Measurements from ENCODE around the gene ANKRD11.
"Not testable (repeated sequence)": the region's sequence is repeated elsewhere in the genome, so short reads cannot be mapped to it uniquely, and the experiment has no call there.

The ANKRD11 gene

GRCh38 chr16:89332902-89333245, 157.5 kb downstream of the ANKRD11 start:
- no peak for DNase-seq
- no peak for TF ChIP-seq GATA1 (IDR thresholded peaks at IDR 0.05; ENCODE audit: low read depth, low read length)
- no peak for TF ChIP-seq POLR2A (IDR thresholded peaks at IDR 0.05; ENCODE audit: low read length)

DNA sequence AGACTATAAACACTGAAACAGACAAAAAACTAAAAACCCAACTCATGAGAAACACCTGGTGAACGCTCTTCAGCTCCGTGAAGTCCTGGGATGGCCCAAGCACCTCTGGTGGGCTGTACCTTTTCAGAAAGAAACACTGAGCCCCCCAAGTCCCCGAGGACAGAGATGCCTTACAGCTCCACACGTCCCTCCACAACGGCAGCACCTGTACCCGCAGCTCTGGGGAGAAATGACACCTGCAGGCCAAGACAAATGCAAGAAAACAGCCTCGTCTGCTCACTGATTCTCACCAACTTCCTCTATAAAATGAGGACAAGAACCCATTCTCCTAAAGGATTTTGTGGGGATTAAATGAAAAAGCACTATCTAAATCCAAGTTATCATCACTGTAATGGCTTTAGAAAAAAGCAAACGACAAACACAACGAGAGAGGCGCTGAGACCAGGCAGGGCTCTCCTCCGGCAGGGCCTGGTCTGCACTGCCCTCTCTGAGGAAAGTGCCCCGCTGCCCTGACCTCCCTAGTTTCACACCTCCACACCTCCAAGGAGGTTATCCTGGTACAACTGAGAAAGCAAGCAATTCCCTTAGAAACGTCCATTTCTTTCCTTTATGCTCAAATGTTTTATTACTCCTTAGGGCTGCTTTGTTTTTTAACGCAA, 158.0 kb downstream of the ANKRD11 start:
- DNase-seq, result no peak
- TF ChIP-seq GATA1 (IDR thresholded peaks at IDR 0.05; ENCODE audit: low read depth, low read length), result no peak
- TF ChIP-seq POLR2A (IDR thresholded peaks at IDR 0.05; ENCODE audit: low read length), result no peak

DNA sequence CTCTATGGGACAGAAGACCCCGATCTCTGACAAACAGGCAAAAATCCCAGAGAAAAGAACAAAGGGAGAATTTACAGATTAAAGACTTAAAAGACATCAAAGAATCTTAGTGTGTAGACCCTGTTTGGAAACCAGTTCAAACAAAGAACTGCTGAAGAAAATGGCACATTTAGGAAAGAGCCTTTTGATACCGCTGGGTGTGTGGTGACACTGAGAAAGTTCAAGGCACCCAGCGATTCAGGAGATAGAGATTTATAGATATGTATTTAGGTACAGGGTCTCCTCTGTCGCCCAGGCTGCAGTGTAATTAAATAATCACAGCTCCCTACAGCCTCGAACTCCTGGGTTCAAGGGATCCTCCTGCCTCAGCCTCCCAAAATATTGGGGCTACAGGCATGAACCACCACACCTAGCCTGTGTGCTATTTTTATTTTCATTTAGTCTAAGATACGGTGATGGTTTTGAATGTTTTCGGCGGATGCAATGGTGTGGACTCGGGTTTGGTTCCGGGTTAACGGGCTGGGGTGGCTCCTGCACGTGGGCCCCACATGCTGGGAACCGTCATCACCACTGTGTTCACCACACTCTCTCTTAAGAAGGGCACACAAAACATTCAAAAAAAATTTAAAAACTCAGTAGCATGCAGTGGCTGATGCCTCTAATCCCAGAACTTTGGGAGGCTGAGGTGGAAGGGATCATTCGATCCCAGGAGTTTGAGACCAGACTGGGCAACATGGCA, 158.8 kb downstream of the ANKRD11 start:
- DNase-seq, result no peak
- TF ChIP-seq POLR2A (IDR thresholded peaks at IDR 0.05; ENCODE audit: low read length) (no peak), GATA1 (IDR thresholded peaks at IDR 0.05; ENCODE audit: low read depth, low read length) (no peak)

DNA sequence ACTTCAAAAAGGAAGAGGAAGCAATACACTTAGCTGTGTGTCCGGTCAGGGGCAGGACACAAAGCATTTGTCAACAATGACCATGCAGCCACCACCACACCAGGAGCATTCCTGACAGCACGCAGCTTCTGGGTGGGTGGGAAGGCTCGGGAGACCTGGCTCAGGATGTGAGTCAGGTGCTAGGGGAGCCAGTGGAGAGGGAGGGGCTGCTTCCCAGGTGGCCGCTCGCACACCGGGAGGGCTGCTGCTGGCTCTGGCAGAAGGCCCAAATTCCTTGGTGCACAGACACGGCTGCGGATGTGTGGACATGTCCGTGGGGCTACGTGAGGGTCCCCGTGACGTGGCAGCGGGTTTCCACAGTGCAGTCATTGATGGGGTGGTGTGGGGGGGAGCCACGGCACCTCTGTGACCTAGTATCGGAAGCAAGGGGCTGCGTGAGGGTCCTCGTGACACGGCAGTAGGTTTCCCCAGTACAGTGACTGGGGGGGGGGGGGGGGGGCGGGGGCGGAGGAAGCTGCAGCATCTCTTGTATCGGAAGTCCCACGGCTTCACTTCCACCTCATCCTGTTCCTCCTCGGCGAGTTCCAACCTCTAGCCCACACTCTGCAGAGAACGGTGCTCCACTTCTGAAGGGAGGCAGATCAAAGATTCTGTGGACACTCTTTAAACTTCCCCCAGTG, 160.0 kb downstream of the ANKRD11 start:
- no peak for TF ChIP-seq POLR2A (IDR thresholded peaks at IDR 0.05; ENCODE audit: low read length)
- TF ChIP-seq GATA1 (IDR thresholded peaks at IDR 0.05; ENCODE audit: low read depth, low read length), result no peak
- DNase-seq, result no peak

GRCh38 chr16:89329830-89330176, 160.6 kb downstream of the ANKRD11 start:
- DNase-seq, result not testable (repeated sequence)

DNA sequence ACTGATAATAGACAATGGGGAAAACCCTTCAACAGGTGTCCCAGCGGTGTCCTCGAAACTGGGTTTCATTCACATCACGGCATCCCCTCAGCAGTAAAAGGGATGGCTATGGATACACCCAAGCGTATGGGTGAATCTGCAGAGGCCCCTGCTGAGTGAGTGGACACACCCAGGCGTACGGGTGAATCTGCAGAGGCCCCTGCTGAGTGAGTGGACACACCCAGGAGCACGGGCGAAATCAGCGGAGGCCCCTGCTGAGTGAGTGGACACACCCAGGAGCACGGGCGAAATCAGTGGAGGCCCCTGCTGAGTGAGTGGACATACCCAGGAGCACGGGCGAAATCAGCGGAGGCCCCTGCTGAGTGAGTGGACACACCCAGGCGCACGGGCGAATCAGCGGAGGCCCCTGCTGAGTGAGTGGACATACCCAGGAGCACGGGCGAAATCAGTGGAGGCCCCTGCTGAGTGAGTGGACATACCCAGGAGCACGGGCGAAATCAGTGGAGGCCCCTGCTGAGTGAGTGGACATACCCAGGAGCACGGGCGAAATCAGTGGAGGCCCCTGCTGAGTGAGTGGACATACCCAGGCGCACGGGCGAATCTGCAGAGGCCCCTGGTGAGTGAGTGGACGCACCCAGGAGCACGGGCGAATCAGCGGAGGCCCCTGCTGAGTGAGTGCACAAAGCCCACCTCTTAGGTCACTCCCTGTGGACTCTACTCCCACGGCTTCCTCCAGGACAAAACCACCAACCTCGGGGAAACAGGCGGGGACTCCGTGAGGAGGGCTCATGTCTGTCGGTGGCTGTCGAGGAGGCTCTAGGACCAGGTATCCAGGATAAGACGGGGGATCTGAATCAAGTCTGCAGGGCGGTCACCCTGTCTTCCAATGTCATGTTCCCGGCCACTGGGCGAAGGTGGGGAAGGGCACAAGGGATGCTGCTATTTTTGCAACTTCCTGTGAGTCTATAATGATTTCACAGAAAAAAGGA, 161.7 kb downstream of the ANKRD11 start:
- DNase-seq, result peak; percentile 51 to 57

DNA sequence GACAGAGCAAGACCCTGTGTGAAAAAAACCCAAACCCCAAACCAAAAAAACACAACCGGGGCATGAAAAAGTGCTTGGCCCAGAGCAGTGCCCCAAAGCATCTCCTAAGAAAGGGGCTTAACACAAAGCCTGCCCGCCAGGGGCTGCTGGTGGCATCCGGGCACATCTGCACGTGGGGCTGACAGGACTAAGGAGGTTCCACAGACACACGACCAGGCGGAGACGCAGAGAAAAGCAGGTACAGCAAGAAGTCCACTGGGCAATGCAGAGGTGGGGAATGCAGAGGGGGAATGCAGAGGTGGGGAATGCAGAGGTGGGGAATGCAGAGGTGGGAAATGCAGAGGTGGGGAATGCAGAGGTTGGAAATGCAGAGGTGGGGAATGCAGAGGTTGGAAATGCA, 163.6 kb downstream of the ANKRD11 start:
- DNase-seq, result no peak
- TF ChIP-seq GATA1 (IDR thresholded peaks at IDR 0.05; ENCODE audit: low read depth, low read length) (no peak), POLR2A (IDR thresholded peaks at IDR 0.05; ENCODE audit: low read length) (no peak)

- peak; percentile 87 to 90 for DNase-seq
- TF ChIP-seq POLR2A (IDR thresholded peaks at IDR 0.05; ENCODE audit: low read length) (peak; percentile 11), GATA1 (IDR thresholded peaks at IDR 0.05; ENCODE audit: low read depth, low read length) (no peak)
Observed at GRCh38 chr16:89325861-89326471, 164.4 kb downstream of the ANKRD11 start.

DNA sequence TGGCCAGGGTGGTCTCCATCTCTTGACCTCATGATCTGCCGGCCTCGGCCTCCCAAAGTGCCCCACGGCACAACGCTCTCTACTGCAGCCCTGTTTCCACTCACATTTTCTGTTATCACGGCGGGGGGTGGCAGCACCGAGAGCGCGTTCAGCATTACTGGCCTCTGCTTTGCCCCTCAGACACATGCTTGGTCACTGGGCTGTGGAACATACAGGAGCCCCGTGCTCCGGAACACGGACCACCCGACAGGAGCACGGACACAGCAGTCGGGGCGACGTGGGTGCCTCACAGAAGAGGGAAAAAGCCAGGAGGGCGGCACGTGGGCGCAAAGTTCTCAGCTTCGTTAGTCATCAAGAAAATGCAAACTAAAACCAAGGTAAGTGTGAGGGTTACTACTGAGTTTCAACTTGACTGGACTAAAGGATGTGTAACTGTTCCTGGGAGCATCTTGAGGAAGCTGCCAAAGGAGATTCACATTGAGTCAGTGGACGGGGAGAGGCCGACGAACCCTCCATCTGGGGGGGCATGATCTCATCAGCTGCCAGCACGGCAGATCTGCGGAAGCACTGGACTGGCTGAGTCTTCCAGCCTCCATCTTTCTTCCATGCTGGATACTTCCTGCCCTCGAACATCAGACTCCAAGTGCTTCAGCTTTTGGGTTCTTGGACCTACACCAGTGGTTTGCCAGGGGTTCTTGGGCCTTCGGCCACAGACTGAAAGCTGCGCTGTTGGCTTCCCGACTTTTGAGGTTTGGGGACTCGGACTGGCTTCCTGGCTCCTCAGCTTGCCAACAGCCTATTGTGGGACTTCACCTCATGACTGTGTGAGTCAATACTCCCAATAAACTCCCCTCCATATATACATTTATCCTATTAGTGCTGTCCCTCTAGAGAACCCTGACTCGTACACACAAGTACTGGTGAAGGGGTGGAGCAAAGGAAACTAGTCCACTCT, 166.0 kb downstream of the ANKRD11 start:
- TF ChIP-seq GATA1 (IDR thresholded peaks at IDR 0.05; ENCODE audit: low read depth, low read length), result no peak
- TF ChIP-seq POLR2A (IDR thresholded peaks at IDR 0.05; ENCODE audit: low read length), result no peak
- no peak for DNase-seq

DNA sequence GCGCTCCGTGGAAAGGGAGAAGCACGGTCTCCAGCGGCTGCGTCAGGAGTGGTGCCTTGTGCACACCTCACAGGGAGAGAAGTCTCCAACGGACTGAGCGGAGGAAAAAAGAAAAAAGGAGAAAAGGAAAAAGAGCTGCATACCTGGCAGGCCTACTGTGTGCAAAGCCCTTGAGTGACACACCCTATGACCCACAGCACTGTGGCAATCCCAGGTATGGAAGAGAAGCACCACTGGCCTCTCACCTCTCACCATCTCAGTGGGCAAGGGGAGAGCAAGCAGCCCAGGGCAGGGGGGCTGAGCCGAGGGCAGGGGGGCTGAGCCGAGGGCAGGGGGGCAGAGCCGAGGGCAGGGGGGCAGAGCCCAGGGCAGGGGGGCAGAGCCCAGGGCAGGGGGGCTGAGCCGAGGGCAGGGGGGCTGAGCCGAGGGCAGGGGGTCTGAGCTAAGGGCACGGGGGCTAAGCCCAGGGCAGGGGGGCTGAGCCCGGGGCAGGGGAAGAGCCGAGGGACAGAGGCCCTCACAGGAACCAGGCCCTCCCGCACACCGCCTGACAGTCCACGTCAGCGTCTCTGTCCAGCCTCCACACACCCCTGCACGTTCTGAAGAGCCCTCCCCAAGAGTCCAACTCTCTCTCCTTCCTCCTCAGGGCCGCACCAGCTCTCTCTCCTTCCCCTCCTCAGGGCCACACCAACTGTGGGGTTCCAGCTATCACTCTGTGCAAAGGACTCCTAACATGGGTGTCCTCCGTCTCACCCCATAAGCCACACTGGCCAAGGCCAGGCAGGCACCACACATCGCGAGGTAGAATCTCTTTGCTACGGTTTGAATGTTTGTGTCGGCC, 167.0 kb downstream of the ANKRD11 start:
- DNase-seq, result no peak
- TF ChIP-seq POLR2A (IDR thresholded peaks at IDR 0.05; ENCODE audit: low read length) (no peak), GATA1 (IDR thresholded peaks at IDR 0.05; ENCODE audit: low read depth, low read length) (no peak)

GRCh38 chr16:89322321-89323119, 167.8 kb downstream of the ANKRD11 start:
- DNase-seq, result peak in 1 of 2 experiments; percentile 22
- no peak for TF ChIP-seq GATA1 (IDR thresholded peaks at IDR 0.05; ENCODE audit: low read depth, low read length)
- TF ChIP-seq POLR2A (IDR thresholded peaks at IDR 0.05; ENCODE audit: low read length), result no peak
